ENCODE measurements around the gene SPPL2C.

Gene SPPL2C

DNA sequence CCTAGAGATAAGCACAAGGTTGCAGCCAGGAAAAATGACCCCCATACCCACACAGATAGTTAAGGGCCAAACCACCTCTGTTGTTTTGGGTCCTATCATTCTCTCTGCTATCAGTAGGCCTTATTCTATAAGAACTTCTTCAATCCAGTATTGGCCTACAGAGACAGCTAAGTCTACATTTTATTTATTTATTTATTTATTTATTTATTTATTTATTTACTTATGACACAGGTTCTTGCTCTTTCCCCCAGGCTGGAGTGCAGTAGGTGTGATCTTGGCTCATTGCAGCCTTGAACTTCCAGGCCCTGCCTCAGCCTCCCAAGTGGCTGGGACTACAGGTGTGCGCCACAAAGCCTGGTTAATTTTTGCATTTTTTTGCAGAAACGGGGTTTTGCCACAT is 42.2 kb downstream of the SPPL2C start:
- DNase-seq = no peak

DNA sequence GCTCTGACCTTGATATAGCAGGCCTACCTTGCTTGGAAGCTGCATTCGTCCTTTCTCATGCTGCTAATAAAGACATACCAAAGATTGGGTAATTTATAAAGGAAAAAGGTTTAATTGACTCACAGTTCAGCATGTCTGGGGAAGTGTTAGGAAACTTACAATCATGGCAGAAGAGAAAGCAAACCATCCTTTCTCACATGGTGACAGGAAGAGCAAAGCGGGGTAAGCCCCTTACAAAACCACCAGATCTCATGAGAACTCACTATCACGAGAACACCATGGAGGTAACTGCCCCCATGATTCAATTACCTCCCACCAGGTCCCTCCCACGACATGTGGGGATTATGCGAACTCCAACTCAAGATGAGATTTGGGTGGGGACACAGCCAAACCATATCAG is 43.7 kb downstream of the SPPL2C start:
- no peak for DNase-seq

DNA sequence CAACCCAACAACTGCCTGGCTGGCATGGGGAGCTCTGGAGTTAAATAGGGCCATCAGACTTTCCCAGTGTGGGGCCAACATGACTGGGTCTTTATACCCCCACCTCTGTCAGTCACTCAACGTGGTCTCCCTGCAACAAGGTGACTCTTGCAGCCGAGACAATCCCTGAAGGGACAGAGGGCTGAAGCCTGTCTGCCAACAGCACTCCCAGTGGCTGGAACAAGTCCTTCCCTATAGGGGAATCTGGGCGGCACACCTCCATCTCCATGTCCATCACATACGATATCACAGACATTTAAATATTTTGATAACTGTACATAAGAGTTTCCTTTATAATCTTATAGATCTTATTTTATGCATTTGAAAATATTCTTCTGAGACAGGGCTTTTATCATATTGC is 44.9 kb downstream of the SPPL2C start:
- no peak for DNase-seq

DNA sequence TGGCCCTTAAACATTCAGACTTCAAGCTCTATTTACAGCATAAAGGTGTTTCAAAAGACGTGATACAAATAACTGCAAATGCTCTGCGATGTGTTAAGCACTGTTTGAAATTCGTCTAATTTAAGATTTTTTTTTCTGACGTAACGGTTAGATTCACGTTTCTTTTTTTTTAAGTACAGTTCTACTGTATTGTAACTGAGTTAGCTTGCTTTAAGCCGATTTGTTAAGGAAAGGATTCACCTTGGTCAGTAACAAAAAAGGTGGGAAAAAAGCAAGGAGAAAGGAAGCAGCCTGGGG is 49.0 kb downstream of the SPPL2C start:
- peak; percentile 68 for DNase-seq

DNA sequence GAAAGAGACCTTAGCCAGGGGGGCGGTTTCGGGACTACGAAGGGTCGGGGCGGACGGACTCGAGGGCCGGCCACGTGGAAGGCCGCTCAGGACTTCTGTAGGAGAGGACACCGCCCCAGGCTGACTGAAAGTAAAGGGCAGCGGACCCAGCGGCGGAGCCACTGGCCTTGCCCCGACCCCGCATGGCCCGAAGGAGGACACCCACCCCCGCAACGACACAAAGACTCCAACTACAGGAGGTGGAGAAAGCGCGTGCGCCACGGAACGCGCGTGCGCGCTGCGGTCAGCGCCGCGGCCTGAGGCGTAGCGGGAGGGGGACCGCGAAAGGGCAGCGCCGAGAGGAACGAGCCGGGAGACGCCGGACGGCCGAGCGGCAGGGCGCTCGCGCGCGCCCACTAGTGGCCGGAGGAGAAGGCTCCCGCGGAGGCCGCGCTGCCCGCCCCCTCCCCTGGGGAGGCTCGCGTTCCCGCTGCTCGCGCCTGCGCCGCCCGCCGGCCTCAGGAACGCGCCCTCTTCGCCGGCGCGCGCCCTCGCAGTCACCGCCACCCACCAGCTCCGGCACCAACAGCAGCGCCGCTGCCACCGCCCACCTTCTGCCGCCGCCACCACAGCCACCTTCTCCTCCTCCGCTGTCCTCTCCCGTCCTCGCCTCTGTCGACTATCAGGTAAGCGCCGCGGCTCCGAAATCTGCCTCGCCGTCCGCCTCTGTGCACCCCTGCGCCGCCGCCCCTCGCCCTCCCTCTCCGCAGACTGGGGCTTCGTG is 49.5 kb downstream of the SPPL2C start, which contains the start of gene MAPT:
MAPT (plus strand) TSS at position 533 of the 763 bp plus-strand sequence. CDS start 67,784 bp downstream, outside the sequence.
- peak; percentile 91 for DNase-seq

DNA sequence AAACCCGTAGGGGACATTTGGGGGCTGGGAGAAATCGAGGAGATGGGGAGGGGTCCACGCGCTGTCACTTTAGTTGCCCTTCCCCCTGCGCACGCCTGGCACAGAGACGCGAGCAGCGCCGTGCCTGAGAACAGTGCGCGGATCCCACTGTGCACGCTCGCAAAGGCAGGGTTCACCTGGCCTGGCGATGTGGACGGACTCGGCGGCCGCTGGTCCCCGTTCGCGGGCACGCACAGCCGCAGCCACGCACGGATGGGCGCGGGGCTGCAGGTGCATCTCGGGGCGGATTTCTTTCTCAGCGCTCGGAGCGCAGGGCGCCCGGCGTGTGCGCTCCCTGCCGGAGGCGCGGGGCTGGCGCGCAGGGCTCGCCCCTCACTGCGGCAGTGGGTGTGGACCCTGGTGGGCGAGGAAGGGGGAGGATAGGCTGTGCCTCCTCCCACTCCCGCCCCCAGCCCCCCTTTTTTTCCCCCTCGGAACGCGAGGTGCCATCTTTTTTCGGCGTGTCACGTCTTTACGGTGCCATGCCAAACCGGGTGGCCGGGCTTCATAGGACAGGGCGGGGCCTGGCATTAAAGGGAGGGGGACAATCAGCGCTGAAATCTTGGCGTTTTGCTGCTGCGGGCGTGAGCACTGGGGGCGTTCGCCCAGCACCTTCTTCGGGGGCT is 50.8 kb downstream of the SPPL2C start:
- peak; percentile 93 for DNase-seq

DNA sequence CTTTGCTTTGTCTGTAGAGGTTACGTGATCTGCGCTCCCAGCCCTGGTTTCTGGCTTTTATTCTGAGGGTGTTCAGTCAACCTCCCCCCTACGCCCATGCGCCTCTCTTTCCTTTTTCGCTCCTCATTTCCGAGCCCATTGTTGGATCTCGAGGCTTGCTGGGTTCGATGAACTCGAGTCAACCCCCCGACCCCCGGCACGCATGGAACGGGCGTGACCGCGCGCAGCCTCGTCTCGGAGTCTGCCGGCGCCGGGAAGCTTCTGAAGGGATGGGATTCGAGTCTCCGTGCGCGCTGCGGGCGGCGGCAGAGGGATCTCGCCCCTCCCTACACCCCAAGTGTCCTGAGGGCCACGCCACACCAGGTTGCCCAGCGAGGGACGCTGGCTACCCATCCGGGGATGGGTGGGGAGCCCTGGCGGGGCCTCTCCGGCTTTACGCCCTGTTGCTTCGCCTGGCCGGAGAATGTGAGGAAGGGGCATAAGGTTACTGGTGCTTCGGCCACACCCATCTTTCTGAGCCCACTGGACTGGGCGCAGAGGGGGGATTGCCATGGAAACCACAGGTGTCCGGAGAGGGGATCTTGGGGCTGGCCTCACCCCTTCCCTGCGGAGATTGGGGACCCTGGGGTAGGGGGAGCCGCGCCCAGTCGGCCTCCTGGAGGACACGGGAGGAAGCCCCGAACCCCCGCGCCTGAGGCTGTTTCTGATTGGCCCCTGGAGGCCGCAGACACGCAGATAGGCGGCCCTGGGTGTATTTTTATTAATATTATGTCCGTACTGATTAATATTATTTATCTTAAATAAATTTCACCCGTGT is 51.5 kb downstream of the SPPL2C start:
- no peak for DNase-seq
